Measurements from ENCODE around the gene KCNQ2.

The KCNQ2 gene

GRCh38 chr20:63452341-63452740 lies 20.1 kb downstream of the KCNQ2 start:
- DNase-seq = no peak

- no peak for DNase-seq
These were observed 20.6 kb downstream of the KCNQ2 start for GRCh38 chr20:63451821-63452220.

GRCh38 chr20:63449796-63450730 lies 22.4 kb downstream of the KCNQ2 start:
- no peak for DNase-seq

- no peak for DNase-seq
These were observed 23.4 kb downstream of the KCNQ2 start for GRCh38 chr20:63449025-63449424.

GRCh38 chr20:63448031-63448430 lies 24.4 kb downstream of the KCNQ2 start:
- DNase-seq = no peak

GRCh38 chr20:63447320-63447719 lies 25.1 kb downstream of the KCNQ2 start:
- no peak for DNase-seq

GRCh38 chr20:63446216-63447024 lies 26.0 kb downstream of the KCNQ2 start:
- DNase-seq = no peak

- no peak for DNase-seq
These were observed 27.2 kb downstream of the KCNQ2 start for GRCh38 chr20:63445075-63445734.

- DNase-seq = no peak
These were observed 27.9 kb downstream of the KCNQ2 start for GRCh38 chr20:63444548-63444947.

- DNase-seq = no peak
These were observed 28.7 kb downstream of the KCNQ2 start for GRCh38 chr20:63443606-63444395.

- DNase-seq = no peak
These were observed 30.4 kb downstream of the KCNQ2 start for GRCh38 chr20:63442100-63442493.

GRCh38 chr20:63441136-63442099 lies 31.0 kb downstream of the KCNQ2 start:
- no peak for DNase-seq

- no peak for DNase-seq
These were observed 32.0 kb downstream of the KCNQ2 start for GRCh38 chr20:63440366-63440955.

GRCh38 chr20:63439866-63440265 lies 32.6 kb downstream of the KCNQ2 start:
- DNase-seq = no peak

- DNase-seq = no peak
These were observed 34.3 kb downstream of the KCNQ2 start for GRCh38 chr20:63438121-63438520.

- no peak for DNase-seq
These were observed 36.9 kb downstream of the KCNQ2 start for GRCh38 chr20:63435552-63435951.

- no peak for DNase-seq
These were observed 37.7 kb downstream of the KCNQ2 start for GRCh38 chr20:63434599-63435378.

GRCh38 chr20:63433756-63434531 lies 38.5 kb downstream of the KCNQ2 start:
- DNase-seq = no peak

GRCh38 chr20:63433351-63433750 lies 39.1 kb downstream of the KCNQ2 start:
- no peak for DNase-seq

Data from cortex of kidney (tissue), 1 donor.